GM21529 (cell line): ENCODE results near the gene SMYD5.

Source experiments
- ATAC-seq: cut with Tn5 transposase; IDR thresholded peaks from one replicate; pipeline ENCODE4 v1.9.1; 2021; ENCODE audit not compliant: unreplicated experiment

The SMYD5 gene

DNA sequence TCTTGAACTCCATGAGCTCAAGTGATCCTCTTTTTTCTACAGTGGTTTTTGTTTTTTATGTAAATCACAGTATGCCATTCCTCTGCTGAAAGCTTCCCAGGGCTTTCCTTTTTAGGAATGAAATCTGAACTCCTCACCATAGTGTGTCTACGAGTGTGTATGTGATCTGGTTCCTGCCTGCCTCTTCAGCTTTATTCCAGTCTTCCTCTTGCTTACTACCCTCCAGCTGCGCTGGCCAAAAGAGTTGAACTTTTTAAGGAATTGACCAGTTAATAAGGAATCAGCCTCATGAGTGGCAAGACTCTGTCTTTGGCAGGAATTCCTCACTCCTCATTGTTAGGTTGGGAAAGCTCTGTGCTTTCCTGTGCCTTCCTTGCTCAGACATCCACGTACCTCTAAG, 24.1 kb downstream of the SMYD5 start:
- no peak for ATAC-seq

DNA sequence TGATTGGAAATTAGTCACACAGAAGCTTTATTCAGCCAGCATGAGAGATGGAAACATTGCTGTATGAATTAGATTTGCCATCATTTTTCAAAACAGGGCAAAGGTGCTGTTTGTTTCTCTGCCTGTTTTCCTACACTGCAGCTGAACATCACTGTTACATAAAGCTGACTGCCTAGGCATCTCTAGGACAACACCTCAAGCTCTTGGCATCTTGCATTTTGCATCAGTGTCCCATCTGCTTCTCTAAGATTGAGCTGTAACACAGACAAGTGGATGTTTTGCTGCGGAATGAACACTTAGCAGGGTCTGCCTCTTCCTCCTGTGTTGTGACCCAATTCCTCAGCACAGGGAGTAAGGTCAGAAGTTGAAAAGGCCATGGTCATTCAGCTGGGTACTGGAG, 24.9 kb downstream of the SMYD5 start:
- ATAC-seq = no peak

DNA sequence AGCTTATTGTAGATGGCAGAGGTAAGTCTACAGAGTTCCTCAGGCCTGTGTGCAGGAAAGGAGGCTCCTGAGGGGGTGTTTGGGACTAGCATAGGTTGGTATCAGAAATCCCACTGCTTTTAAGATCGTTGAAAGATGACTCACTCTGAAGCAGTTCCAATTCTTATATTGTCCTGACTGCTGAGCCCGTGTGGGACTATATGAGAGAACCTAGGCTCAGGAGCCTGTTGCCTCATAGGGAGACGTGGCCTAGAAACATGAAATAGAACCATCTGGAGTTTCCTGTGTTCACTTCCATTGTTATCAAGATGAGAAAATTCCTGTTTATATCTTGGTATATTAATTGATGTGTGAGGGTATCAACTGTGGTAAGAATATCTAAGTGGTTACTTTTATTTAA, 25.7 kb downstream of the SMYD5 start:
- ATAC-seq = no peak

GRCh38 chr2:73243884-73244570, 30.0 kb downstream of the SMYD5 start:
- no peak for ATAC-seq

DNA sequence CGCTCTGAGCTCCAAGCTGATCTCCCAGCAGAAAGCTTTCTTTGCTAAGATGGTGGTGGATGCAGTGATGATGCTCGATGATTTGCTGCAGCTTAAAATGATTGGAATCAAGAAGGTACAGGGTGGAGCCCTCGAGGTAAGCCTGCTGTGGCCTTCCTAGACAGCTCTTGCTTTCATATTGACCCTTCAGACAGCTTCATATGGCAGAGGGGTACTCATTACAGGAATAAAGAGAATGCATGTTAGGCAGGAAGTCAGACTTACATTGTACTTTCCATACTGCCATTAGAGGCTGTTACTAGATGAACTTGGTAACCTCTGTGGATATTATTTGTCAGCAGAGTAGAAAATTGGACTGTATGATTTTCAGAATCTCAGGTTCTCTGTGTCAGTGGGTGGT, 30.5 kb downstream of the SMYD5 start:
- no peak for ATAC-seq

GRCh38 chr2:73246850-73247249, 32.8 kb downstream of the SMYD5 start:
- no peak for ATAC-seq

- ATAC-seq = no peak
Measured at GRCh38 chr2:73249636-73250035, 35.6 kb downstream of the SMYD5 start.

GRCh38 chr2:73250872-73251846, 37.1 kb downstream of the SMYD5 start:
- ATAC-seq = no peak

DNA sequence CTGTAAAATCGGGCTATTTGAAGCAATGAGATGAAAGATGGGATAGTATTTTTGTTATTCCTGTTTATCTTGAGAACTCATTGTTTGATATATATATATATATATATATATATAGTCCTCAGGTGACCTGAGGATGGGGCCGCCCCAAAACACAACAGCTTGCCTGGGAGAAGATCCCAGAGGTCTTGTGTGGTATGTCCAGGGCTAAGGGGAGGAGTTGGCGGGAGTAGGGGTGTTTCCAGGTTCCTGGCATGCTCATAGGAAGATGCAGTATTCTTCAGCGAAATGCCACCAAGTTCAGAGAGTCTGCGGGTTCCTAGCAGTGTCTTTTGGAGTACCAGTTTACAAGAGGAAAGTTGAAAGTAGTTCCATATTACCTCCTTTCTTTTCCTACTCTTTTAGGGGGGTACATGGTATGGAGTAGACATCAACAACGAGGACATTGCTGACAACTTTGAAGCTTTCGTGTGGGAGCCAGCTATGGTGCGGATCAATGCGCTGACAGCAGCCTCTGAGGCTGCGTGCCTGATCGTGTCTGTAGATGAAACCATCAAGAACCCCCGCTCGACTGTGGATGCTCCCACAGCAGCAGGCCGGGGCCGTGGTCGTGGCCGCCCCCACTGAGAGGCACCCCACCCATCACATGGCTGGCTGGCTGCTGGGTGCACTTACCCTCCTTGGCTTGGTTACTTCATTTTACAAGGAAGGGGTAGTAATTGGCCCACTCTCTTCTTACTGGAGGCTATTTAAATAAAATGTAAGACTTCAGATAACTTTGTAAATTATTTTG, 38.4 kb downstream of the SMYD5 start:
- ATAC-seq = no peak

DNA sequence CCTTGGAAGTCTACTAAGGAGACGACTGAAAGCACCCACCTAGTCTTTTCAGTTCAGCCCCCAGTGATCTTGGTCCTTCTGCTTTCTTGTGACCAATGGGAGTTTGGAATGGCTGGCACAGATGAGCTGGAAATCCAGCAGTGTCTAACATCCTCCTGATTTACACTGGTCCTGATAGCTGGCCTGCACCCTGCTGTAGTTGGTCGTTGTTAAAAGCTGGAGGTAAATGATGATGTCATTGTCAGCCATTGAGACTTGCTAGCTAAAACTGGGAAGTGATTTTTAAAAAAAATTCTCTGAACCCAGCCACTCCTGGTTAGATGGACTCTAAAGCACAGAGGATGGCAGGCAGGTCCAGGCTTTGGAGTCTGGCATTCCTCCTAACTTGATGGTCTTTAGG, 39.4 kb downstream of the SMYD5 start:
- no peak for ATAC-seq

- no peak for ATAC-seq
Measured at GRCh38 chr2:73253901-73254300, 39.9 kb downstream of the SMYD5 start.

DNA sequence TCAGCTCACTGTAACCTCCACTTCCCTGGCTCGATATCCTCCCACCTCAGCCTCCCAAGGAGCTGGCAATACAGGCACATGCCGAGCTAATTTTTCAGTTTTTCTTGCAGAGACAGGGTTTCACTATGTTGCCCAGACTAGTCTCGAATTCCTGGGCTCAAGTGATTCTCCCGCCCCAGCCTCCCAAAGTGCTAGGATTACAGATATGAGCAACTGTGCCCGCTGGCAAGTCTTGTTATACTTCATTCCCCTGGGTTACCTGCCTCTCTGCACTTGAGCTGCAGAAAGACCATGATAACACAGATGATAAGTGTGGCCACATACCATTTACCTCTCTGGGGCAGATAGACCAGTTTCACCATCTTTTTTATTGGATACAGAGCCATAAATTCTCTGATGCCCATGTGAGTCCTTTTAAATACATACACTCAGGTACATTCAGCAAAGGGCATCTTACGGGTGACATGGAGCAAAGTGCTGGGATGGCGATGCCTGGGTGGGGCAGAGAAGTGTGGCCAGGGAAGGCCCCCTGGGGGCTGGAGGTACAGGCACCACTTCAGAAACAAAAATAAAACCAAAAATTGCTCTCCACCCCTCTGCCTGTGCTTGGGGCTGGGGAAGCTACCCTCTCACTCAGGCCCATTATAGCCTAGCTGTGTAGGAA, 40.4 kb downstream of the SMYD5 start:
- no peak for ATAC-seq

DNA sequence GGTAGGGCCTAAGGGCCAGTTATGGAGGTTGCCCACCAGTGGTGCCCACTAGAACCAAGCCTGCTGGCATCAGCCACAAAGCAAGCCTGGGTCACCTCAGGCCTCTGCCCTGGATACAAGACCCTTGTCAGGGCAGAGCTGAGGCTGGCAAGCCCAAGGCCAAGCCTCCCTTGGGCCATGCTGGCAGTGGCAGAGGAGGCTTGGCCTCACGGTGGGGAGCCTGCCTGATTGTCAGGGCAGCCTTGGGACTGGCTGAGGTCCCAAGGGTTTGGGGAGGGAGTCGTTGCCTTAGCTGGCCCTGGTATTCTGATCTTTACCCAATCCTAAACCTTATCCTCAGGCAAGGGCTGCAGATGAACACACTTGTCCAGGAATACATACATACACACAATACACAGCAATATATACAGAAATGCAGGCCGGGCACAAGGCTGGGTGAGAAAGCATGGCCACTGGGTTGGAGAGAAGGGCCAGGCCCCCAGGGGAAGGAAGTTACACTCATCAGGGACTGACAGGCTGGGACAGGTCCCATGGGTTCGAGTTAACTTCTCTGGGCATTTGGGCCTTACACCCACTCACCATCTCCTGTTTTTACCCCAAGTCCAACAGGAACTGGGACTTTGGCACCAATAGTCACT, 41.1 kb downstream of the SMYD5 start:
- ATAC-seq = no peak

GRCh38 chr2:73255907-73256617, 42.0 kb downstream of the SMYD5 start:
- ATAC-seq = no peak

- ATAC-seq = no peak
Measured at GRCh38 chr2:73256618-73256922, 42.5 kb downstream of the SMYD5 start.

GRCh38 chr2:73257021-73257420, 43.0 kb downstream of the SMYD5 start:
- ATAC-seq = no peak

DNA sequence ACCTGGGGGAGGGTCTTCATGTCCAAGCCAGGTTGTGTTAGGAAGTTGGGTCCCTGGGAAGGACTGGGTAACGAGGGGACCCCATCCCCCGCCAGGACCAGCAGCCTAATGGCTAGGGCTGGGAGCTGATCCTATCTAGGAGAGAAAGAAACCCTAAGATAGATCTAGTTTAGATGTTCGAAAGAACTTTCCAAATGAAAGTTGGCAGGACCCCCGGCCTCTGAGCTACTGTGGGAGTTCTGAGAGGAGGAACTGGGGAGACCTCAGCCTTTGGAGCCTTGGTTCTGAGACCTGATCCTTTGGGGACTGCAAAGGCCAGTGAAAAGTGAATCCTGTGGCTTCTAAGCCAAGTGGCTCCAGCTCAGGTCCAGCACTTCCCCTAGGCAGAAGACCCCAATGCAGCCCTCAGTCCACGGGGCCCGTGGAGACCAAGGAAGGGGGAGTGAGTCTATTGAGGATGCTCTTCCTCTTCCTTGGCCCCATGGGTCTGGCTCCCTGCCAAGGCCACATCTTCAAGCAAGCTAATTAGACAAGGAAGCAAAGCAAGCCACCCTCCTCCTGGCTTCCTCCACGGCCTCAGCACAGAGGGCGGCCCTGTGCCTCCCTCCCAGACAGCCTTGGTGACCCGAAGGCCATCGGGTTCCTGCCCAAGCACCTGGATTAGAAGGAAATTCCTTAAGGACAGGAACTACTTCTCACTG, 43.5 kb downstream of the SMYD5 start:
- no peak for ATAC-seq

- ATAC-seq = no peak
Measured at GRCh38 chr2:73258186-73258912, 44.3 kb downstream of the SMYD5 start.

DNA sequence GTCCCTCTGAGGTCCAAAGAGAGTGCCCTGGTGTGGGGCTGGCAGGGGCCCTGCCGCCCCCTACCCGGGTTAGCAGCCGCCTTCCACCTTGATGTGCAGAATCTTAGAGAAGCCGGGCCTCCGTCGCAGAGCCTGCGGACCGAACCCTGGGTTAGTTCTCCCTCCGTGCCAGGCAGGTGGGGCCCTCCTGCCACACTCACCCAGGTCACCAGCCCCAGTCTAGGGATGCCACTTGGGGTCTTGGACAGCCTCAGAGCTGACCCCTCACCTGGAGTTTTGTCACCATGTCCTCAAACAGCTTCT, 44.8 kb downstream of the SMYD5 start:
- no peak for ATAC-seq
